HCT116 (cell line): Measurements from ENCODE around the gene TPBG. TPM values are rescaled to one million over a fixed set of nuclear protein-coding genes. Genes with fewer than 3 reads are reported as not detected.

ENCODE experiments used
- ATAC-seq: fragments of 200-7000 bp; cut with Tn5 transposase; 2 replicates; pipeline ENCODE4 v1.9.1; 2020; ENCODE audit warnings: mild to moderate bottlenecking, moderate library complexity
- BruUV-seq: library from RNA; stranded (reverse); fragments of 400-500 nt; replicated peaks from 2 replicates; lab custom pipeline; 2021; lab: Mats Ljungman, UMichigan
- CTCF ChIA-PET: fragments of 300-600 bp; sonication (Branson Sonifier 250); formaldehyde crosslinking; loops from one replicate; lab custom pipeline; 2021; ENCODE audit warnings: antibody characterized with exemption; lab: Charles Lee
- POLR2A ChIA-PET: fragments of 300-600, 350-600 bp; sonication (Branson Sonifier 250); formaldehyde crosslinking; loops from one replicate; lab custom pipeline; 2021; ENCODE audit warnings: antibody characterized with exemption; lab: Charles Lee
- RAD21 ChIA-PET, 2 experiments: fragments of 300-600 bp; sonication (Branson Sonifier 250); formaldehyde crosslinking; loops; one replicate each; lab custom pipeline; 2023; ENCODE audit warnings: low total read pairs in 2 of 2; ENCODE audit not compliant: uncharacterized antibody in 2 of 2, unreplicated experiment in 2 of 2, low non-redundant PET in 1 of 2; lab: Charles Lee
- DNase-seq: peaks from one replicate; pipeline ENCODE4 v3.0.0-alpha.2; 2010; ENCODE audit warnings: low read depth, low spot score
- H2AFZ ChIP-seq: fragments of 200-600 bp; shearing (Covaris generic), sonication (generic); 2 replicates; pipeline ENCODE4 v1.6.1; 2017; ENCODE audit warnings: low read depth, mixed run types, mixed read lengths, antibody characterized with exemption, low read length; ENCODE audit not compliant: poor library complexity, severe bottlenecking
- H3K27ac ChIP-seq: 2 replicates; pipeline ENCODE4 v1.5.1; 2012; ENCODE audit warnings: low read depth, low read length
- H3K27me3 ChIP-seq: fragments of 200-600 bp; sonication (generic); 2 replicates; pipeline ENCODE4 v1.6.1; 2016; ENCODE audit warnings: mixed run types, low read length, mixed read lengths; ENCODE audit not compliant: insufficient read depth
- H3K36me3 ChIP-seq, 2 experiments: fragments of 200-500 bp in 1 of 2; fragments of 200-600 bp in 1 of 2; sonication (Bioruptor generic) in 1 of 2; sonication (generic) in 1 of 2; 2 replicates each; pipeline versions ENCODE4 v1.5.1 to v1.6.1; 2014 to 2016; ENCODE audit warnings: low read length in 2 of 2, inconsistent platforms in 1 of 2, mixed read lengths in 1 of 2, mixed run types in 1 of 2; ENCODE audit not compliant: insufficient read depth in 2 of 2, control insufficient read depth in 1 of 2
- H3K4me1 ChIP-seq, 2 experiments: fragments of 200-600 bp in 1 of 2; sonication (generic) in 1 of 2; 2 replicates each; pipeline versions ENCODE4 v1.5.1 to v1.6.1; 2012 to 2017; ENCODE audit warnings: low read length in 2 of 2, inconsistent platforms in 1 of 2, mild to moderate bottlenecking in 1 of 2, mixed read lengths in 1 of 2, mixed run types in 1 of 2, moderate library complexity in 1 of 2; ENCODE audit not compliant: insufficient read depth in 2 of 2, control insufficient read depth in 1 of 2
- H3K4me2 ChIP-seq: fragments of 200-600 bp; sonication (generic); 2 replicates; pipeline ENCODE4 v1.6.1; 2017; ENCODE audit warnings: mixed run types, low read length, mixed read lengths
- H3K4me3 ChIP-seq, 2 experiments: fragments of 200-600 bp in 1 of 2; sonication (generic) in 1 of 2; replicated peaks in 1 of 2; 2 replicates each; pipeline ENCODE4 v1.5.1; 2011 to 2016; ENCODE audit warnings: low read length in 2 of 2, control low read depth in 1 of 2, low read depth in 1 of 2, mild to moderate bottlenecking in 1 of 2, mixed read lengths in 1 of 2, mixed run types in 1 of 2
- H3K79me2 ChIP-seq: fragments of 200-600 bp; sonication (generic); 2 replicates; pipeline ENCODE4 v1.6.1; 2017; ENCODE audit warnings: mild to moderate bottlenecking, mixed run types, low read length, moderate library complexity, mixed read lengths; ENCODE audit not compliant: insufficient read depth
- H3K9ac ChIP-seq: fragments of 200-600 bp; sonication (generic); 2 replicates; pipeline ENCODE4 v1.6.1; 2016; ENCODE audit warnings: low read length, mixed read lengths
- H3K9me2 ChIP-seq: fragments of 200-600 bp; sonication (generic), shearing (Covaris generic); 2 replicates; pipeline ENCODE4 v1.6.1; 2017; ENCODE audit warnings: mixed run types, mild to moderate bottlenecking, moderate library complexity; ENCODE audit not compliant: insufficient read depth
- H3K9me3 ChIP-seq, 2 experiments: fragments of 200-500 bp in 1 of 2; fragments of 200-600 bp in 1 of 2; sonication (Bioruptor generic) in 1 of 2; sonication (generic) in 1 of 2; 2 replicates each; pipeline ENCODE4 v1.6.1; 2014 to 2017; ENCODE audit warnings: low read length in 2 of 2, mixed read lengths in 2 of 2, inconsistent platforms in 1 of 2, low read depth in 1 of 2, mild to moderate bottlenecking in 1 of 2, mixed run types in 1 of 2, moderate library complexity in 1 of 2; ENCODE audit not compliant: control insufficient read depth in 1 of 2, insufficient read depth in 1 of 2
- H4K20me1 ChIP-seq: fragments of 200-600 bp; sonication (generic), shearing (Covaris generic); 2 replicates; pipeline ENCODE4 v1.6.1; 2017; ENCODE audit warnings: mixed run types, mild to moderate bottlenecking, moderate library complexity; ENCODE audit not compliant: insufficient read depth
- CTCF ChIP-seq, 3 experiments: fragments of 200-600 bp in 1 of 3; sonication (generic) in 1 of 3; IDR thresholded peaks in 2 of 3; conservative IDR thresholded peaks in 1 of 3; 2 replicates each; pipeline ENCODE4 v1.5.1; 2012 to 2017; ENCODE audit warnings: low read depth in 2 of 3, low read length in 2 of 3, antibody characterized with exemption in 1 of 3, borderline replicate concordance in 1 of 3, control low read depth in 1 of 3, mild to moderate bottlenecking in 1 of 3, mixed read lengths in 1 of 3, mixed run types in 1 of 3, moderate library complexity in 1 of 3; ENCODE audit not compliant: insufficient read depth in 1 of 3
- EGR1 ChIP-seq: IDR thresholded peaks from 2 replicates; pipeline ENCODE4 v1.6.1; 2012; ENCODE audit warnings: low read depth
- JUND ChIP-seq: IDR thresholded peaks from 2 replicates; pipeline ENCODE4 v1.6.1; 2012
- MAX ChIP-seq: IDR thresholded peaks from 2 replicates; pipeline ENCODE4 v1.6.1; 2012
- RAD21 ChIP-seq: IDR thresholded peaks from 2 replicates; pipeline ENCODE4 v1.6.1; 2012; ENCODE audit warnings: low read depth, mild to moderate bottlenecking
- SRF ChIP-seq: IDR thresholded peaks from 2 replicates; pipeline ENCODE4 v1.6.1; 2012; ENCODE audit warnings: low read depth
- intact Hi-C: fragments of 100-400 bp; cut with micrococcal nuclease; formaldehyde crosslinking; loops from 2 replicates; pipeline ENCODE4 v1.10.0; 2022
- total RNA-seq: library from RNA; stranded (reverse); gene quantifications from one replicate; pipeline ENCODE4 v1.2.1, GENCODE V29; 2021; ENCODE audit not compliant: unreplicated experiment

The TPBG gene
- total RNA-seq, 1 experiment from 2014 or later = 28.4 TPM

- Histone ChIP-seq H3K9me2 (no peaks in the 10 kb centered on the region), H4K20me1 (no peaks in the 10 kb centered on the region), H3K9me3 (peaks cover 0 to 5% of the 10 kb centered on the region in 2 experiments; a peak in 1 of 4 replicates), H3K79me2 (no peaks in the 10 kb centered on the region), H3K9ac (no peak overlapping the region), H3K27me3 (no peaks in the 10 kb centered on the region), H3K4me2 (no peak overlapping the region), H3K4me1 (no peaks in the 10 kb centered on the region), H3K27ac (no peak overlapping the region), H2AFZ (no peak overlapping the region), H3K4me3 (no peak overlapping the region), H3K36me3 (no peaks in the 10 kb centered on the region)
- ATAC-seq (peak; percentile 42; the same call in 1 of the 2 replicates), DNase-seq (peak; percentile 13)
- intact Hi-C loops = no loop called here
- RAD21 ChIA-PET = no interaction called here
- CTCF ChIA-PET = interaction anchor here (1.0 kb wide), 1 partner anchor 10 kb away, joined by 4 read pairs; no protein-coding TSS in a partner anchor
- POLR2A ChIA-PET = no interaction called here
- TF ChIP-seq MAX (peak; percentile 22; the same call in 1 of the 2 replicates), CTCF (IDR thresholded peaks at IDR 0.05 in 2 of 3, conservative IDR thresholded peaks at IDR 0.05 in 1 of 3; ENCODE audit: borderline replicate concordance in 1 of 3, insufficient read depth in 1 of 3, low read depth in 2 of 3, low read length in 2 of 3) (peak in 1 of 3 experiments; percentile 31; a peak in 2 of 6 replicates), RAD21 (peak; percentile 55; the same call in 1 of the 2 replicates), EGR1 (no peak), SRF (no peak)
- BruUV-seq = no TSS peak
Observed at GRCh38 chr6:82337688-82338257, 25.8 kb upstream of the TPBG start.

- Histone ChIP-seq H3K4me2 (no peak overlapping the region), H2AFZ (peak overlapping the region; percentile 14), H3K79me2 (no peaks in the 10 kb centered on the region), H3K27ac (no peak overlapping the region), H3K9me3 (no peaks in the 10 kb centered on the region), H4K20me1 (no peaks in the 10 kb centered on the region), H3K4me1 (no peaks in the 10 kb centered on the region), H3K36me3 (no peaks in the 10 kb centered on the region), H3K27me3 (no peaks in the 10 kb centered on the region), H3K9ac (no peak overlapping the region)
- ChIA-PET CTCF (interaction anchor here (0.5 to 1.4 kb wide), 4 partner anchors 10 to 718 kb away, joined by 3 to 4 read pairs (median 3); partner anchors contain the start of genes TPBG and UBE3D), POLR2A (no interaction called here), RAD21 (no interaction called here)
- intact Hi-C loops = no loop called here
- ATAC-seq = peak; percentile 82
- TF ChIP-seq JUND (no peak), CTCF (IDR thresholded peaks at IDR 0.05 in 2 of 3, conservative IDR thresholded peaks at IDR 0.05 in 1 of 3; ENCODE audit: borderline replicate concordance in 1 of 3, insufficient read depth in 1 of 3, low read depth in 2 of 3, low read length in 2 of 3) (peak in 2 of 3 experiments; percentile 18 to 40; a peak in 3 of 6 replicates)
- TF ChIP-seq, all 23 proteins: peak for 1
- Histone ChIP-seq H3K9me2 (no peaks in the 10 kb centered on the region), H3K4me3 (no peak overlapping the region)
- no TSS peak for BruUV-seq
- no peak for DNase-seq
Observed at GRCh38 chr6:82348130-82348529, 15.5 kb upstream of the TPBG start.
